ENCODE measurements around the gene MMEL1. TPM values are rescaled to one million over a fixed set of nuclear protein-coding genes. Genes with fewer than 3 reads are reported as not detected.

The MMEL1 gene
- polyA plus RNA-seq, 1 of the 3 experiments (the other 2 are of a cell fraction): 0.16 TPM

DNA sequence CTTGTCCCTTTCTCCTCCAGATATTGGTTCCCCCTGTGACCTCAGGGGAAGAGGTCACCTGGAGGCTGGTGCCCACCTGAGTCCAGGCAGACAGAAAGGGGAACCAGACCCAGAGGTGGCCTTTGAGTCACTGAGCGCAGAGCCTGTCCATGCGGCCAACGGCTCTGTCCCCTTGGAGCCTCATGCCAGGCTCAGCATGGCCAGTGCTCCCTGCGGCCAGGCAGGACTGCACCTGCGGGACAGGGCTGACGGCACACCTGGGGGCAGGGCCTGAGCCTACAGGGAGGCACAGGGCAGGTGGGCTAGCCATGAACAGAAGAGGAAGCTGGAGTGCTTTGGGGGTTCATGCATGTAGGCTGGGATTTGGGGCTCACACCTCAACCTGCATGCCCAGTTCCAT is 74.0 kb downstream of the MMEL1 start:
- Histone ChIP-seq H3K9ac (no peak overlapping the region), H3K4me1 (ENCODE audit: control insufficient read depth in 1 of 2, insufficient read depth in 2 of 2, low read depth in 1 of 2, low read length in 1 of 2) (peaks cover 0 to 4% of the 10 kb centered on the region in 2 experiments; a peak in 1 of 4 replicates), H3K9me2 (no peaks in the 10 kb centered on the region), H3F3A (replicated peaks; ENCODE audit: insufficient read depth) (no peaks in the 10 kb centered on the region), H3K4me2 (no peak overlapping the region), H3K4me3 (ENCODE audit: low read depth in 2 of 2, low read length in 1 of 2) (no peak overlapping the region), H2AFZ (ENCODE audit: low read depth) (no peak overlapping the region), H3K27ac (ENCODE audit: low read depth in 2 of 2, low read length in 1 of 2) (no peak overlapping the region), H3K9me3 (no peaks in the 10 kb centered on the region), H3K36me3 (replicated peaks in 1 of 2; ENCODE audit: control insufficient read depth in 1 of 2, insufficient read depth in 2 of 2, low read length in 1 of 2) (no peaks in the 10 kb centered on the region), H3K27me3 (ENCODE audit: insufficient read depth) (no peaks in the 10 kb centered on the region), H4K20me1 (ENCODE audit: insufficient read depth) (no peaks in the 10 kb centered on the region), H3K79me2 (ENCODE audit: insufficient read depth) (no peaks in the 10 kb centered on the region)
- no peak for TF ChIP-seq SMC3 (IDR thresholded peaks at IDR 0.05; ENCODE audit: low read depth, low read length)
- no peak for TF ChIP-seq EZH2phosphoT487 (IDR thresholded peaks at IDR 0.05; ENCODE audit: borderline replicate concordance, low read depth)
- no peak for TF ChIP-seq GATA2 (CRISPR knock-in tag; IDR thresholded peaks at IDR 0.05)
- TF ChIP-seq, protein P1, sequence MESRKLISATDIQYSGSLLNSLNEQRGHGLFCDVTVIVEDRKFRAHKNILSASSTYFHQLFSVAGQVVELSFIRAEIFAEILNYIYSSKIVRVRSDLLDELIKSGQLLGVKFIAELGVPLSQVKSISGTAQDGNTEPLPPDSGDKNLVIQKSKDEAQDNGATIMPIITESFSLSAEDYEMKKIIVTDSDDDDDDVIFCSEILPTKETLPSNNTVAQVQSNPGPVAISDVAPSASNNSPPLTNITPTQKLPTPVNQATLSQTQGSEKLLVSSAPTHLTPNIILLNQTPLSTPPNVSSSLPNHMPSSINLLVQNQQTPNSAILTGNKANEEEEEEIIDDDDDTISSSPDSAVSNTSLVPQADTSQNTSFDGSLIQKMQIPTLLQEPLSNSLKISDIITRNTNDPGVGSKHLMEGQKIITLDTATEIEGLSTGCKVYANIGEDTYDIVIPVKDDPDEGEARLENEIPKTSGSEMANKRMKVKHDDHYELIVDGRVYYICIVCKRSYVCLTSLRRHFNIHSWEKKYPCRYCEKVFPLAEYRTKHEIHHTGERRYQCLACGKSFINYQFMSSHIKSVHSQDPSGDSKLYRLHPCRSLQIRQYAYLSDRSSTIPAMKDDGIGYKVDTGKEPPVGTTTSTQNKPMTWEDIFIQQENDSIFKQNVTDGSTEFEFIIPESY (IDR thresholded peaks at IDR 0.05; ENCODE audit: borderline replicate concordance, low read depth): no peak
- TF ChIP-seq POLR2AphosphoS5 (IDR thresholded peaks at IDR 0.05; ENCODE audit: low read depth, low read length): no peak
- POLR2A ChIA-PET: interaction anchor here (1.4 kb wide), 1 partner anchor 26 kb away, joined by 4 read pairs; no protein-coding TSS in a partner anchor
- no CpG with 5 or more reads among the region's 6 CpGs for WGBS (ENCODE audit: low lambda C conversion rate)
- no peak for DNase-seq
- CTCF ChIA-PET: interaction anchor here (0.6 to 2.6 kb wide), 2 partner anchors 11 to 987 kb away, joined by 3 to 13 read pairs; no protein-coding TSS in a partner anchor

DNA sequence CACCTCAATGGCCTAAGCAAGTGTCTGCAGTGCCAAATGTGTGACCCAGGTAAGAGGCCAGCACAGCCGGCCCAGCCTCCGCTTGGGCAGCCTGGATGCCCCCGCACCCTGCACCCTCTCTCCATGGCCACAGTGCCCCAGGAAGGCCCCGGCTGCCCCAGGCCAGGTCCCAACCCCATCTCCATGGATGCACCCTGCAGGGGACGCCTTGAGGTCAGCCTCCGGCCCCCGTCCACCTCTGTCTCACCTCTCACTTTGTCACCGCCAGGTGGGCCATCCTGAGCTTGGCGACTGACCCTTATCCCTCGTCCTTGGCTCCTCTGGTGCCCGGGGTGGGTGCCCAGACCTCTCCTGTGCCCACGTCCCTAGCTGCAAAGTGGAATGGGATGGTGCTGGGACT is 74.4 kb downstream of the MMEL1 start:
- Histone ChIP-seq H3K36me3 (replicated peaks in 1 of 2; ENCODE audit: control insufficient read depth in 1 of 2, insufficient read depth in 2 of 2, low read length in 1 of 2) (no peaks in the 10 kb centered on the region), H3K4me3 (ENCODE audit: low read depth in 2 of 2, low read length in 1 of 2) (no peak overlapping the region), H3K27me3 (ENCODE audit: insufficient read depth) (no peaks in the 10 kb centered on the region), H3K9me3 (no peaks in the 10 kb centered on the region), H3K4me2 (no peak overlapping the region), H3K9me2 (no peaks in the 10 kb centered on the region), H3K9ac (no peak overlapping the region), H3K4me1 (ENCODE audit: control insufficient read depth in 1 of 2, insufficient read depth in 2 of 2, low read depth in 1 of 2, low read length in 1 of 2) (peaks cover 0 to 4% of the 10 kb centered on the region in 2 experiments; a peak in 1 of 4 replicates), H3K27ac (ENCODE audit: low read depth in 2 of 2, low read length in 1 of 2) (no peak overlapping the region), H4K20me1 (ENCODE audit: insufficient read depth) (no peaks in the 10 kb centered on the region), H2AFZ (ENCODE audit: low read depth) (no peak overlapping the region), H3F3A (replicated peaks; ENCODE audit: insufficient read depth) (no peaks in the 10 kb centered on the region), H3K79me2 (ENCODE audit: insufficient read depth) (no peaks in the 10 kb centered on the region)
- TF ChIP-seq, protein P1 (IDR thresholded peaks at IDR 0.05; ENCODE audit: borderline replicate concordance, low read depth): no peak
- no peak for TF ChIP-seq GATA2 (CRISPR knock-in tag; IDR thresholded peaks at IDR 0.05)
- TF ChIP-seq EP300 (IDR thresholded peaks at IDR 0.05; ENCODE audit: borderline replicate concordance in 1 of 2, low read depth in 1 of 2, low read length in 1 of 2): no peak
- TF ChIP-seq TAF1 (IDR thresholded peaks at IDR 0.05; ENCODE audit: borderline replicate concordance, low read depth, low read length): no peak
- no peak for TF ChIP-seq MXI1 (IDR thresholded peaks at IDR 0.05; ENCODE audit: low read depth, low read length)
- TF ChIP-seq, protein P2, sequence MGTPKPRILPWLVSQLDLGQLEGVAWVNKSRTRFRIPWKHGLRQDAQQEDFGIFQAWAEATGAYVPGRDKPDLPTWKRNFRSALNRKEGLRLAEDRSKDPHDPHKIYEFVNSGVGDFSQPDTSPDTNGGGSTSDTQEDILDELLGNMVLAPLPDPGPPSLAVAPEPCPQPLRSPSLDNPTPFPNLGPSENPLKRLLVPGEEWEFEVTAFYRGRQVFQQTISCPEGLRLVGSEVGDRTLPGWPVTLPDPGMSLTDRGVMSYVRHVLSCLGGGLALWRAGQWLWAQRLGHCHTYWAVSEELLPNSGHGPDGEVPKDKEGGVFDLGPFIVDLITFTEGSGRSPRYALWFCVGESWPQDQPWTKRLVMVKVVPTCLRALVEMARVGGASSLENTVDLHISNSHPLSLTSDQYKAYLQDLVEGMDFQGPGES (IDR thresholded peaks at IDR 0.05; ENCODE audit: low read depth, low read length): no peak
- TF ChIP-seq SIN3A (IDR thresholded peaks at IDR 0.05; ENCODE audit: borderline replicate concordance, low read depth, low read length): no peak
- no peak for TF ChIP-seq EZH2phosphoT487 (IDR thresholded peaks at IDR 0.05; ENCODE audit: borderline replicate concordance, low read depth)
- TF ChIP-seq TEAD4 (IDR thresholded peaks at IDR 0.05; ENCODE audit: borderline replicate concordance, insufficient read depth): no peak
- no peak for TF ChIP-seq RCOR1 (IDR thresholded peaks at IDR 0.05; ENCODE audit: low read length)
- 57% methylated on average over 5 of the region's 12 CpGs for WGBS (ENCODE audit: low lambda C conversion rate)
- ChIA-PET POLR2A (interaction anchor here (1.4 kb wide), 1 partner anchor 27 kb away, joined by 4 read pairs; no protein-coding TSS in a partner anchor), CTCF (interaction anchor here (0.6 to 2.6 kb wide), 2 partner anchors 11 to 986 kb away, joined by 3 to 13 read pairs; no protein-coding TSS in a partner anchor)
- no peak for DNase-seq
